SU-DHL-6 (cell line): Measurements from ENCODE around the gene ARL6IP5.

Experiments used
- H2AFZ ChIP-seq: fragments of 200-600 bp; sonication (generic); 2 replicates; pipeline ENCODE4 v1.6.1; 2014; ENCODE audit warnings: low read depth, mild to moderate bottlenecking, moderate library complexity, mixed read lengths, antibody characterized with exemption, low read length; ENCODE audit not compliant: severe bottlenecking
- H3F3A ChIP-seq: fragments of 200-600 bp; shearing (Covaris generic); 2 replicates; pipeline ENCODE4 v1.6.0; 2016; ENCODE audit warnings: antibody characterized with exemption, mild to moderate bottlenecking; ENCODE audit not compliant: insufficient read depth
- H3K27ac ChIP-seq: fragments of 200-600 bp; sonication (generic); 2 replicates; pipeline ENCODE4 v1.5.1; 2016; ENCODE audit warnings: low read depth, mild to moderate bottlenecking, low read length, moderate library complexity, mixed read lengths
- H3K27me3 ChIP-seq: fragments of 200-600 bp; sonication (generic), shearing (Covaris generic); 2 replicates; pipeline ENCODE4 v1.6.0; 2014; ENCODE audit warnings: mild to moderate bottlenecking, low read length
- H3K36me3 ChIP-seq: fragments of 200-600 bp; sonication (generic); 2 replicates; pipeline ENCODE4 v1.6.1; 2014; ENCODE audit warnings: mild to moderate bottlenecking, low read length, mixed read lengths
- H3K4me2 ChIP-seq: fragments of 300-600, 200-600 bp; shearing (Covaris generic), sonication (generic); 2 replicates; pipeline ENCODE4 v1.6.0; 2014; ENCODE audit warnings: low read length, low read depth, mild to moderate bottlenecking; ENCODE audit not compliant: poor library complexity, severe bottlenecking
- H3K4me3 ChIP-seq: fragments of 200-600 bp; sonication (generic); 2 replicates; pipeline ENCODE4 v1.5.1; 2014; ENCODE audit warnings: antibody characterized with exemption, low read length, mild to moderate bottlenecking, mixed read lengths; ENCODE audit not compliant: insufficient read depth, poor library complexity, severe bottlenecking
- H3K79me2 ChIP-seq: fragments of 200-600 bp; sonication (generic); 2 replicates; pipeline ENCODE4 v1.6.1; 2014; ENCODE audit warnings: mild to moderate bottlenecking, low read length, moderate library complexity; ENCODE audit not compliant: insufficient read depth
- H3K9ac ChIP-seq: fragments of 200-600 bp; sonication (generic); 2 replicates; pipeline ENCODE4 v1.7.0; 2014; ENCODE audit warnings: mild to moderate bottlenecking, low read length
- H3K9me2 ChIP-seq: fragments of 200-600 bp; sonication (generic); replicated peaks from 2 replicates; pipeline ENCODE4 v1.6.1; 2014; ENCODE audit warnings: low read length; ENCODE audit not compliant: insufficient read depth
- H3K9me3 ChIP-seq: fragments of 200-600 bp; sonication (generic); 2 replicates; pipeline ENCODE4 v1.6.1; 2014; ENCODE audit warnings: low read length, mixed read lengths; ENCODE audit not compliant: insufficient read depth
- H4K20me1 ChIP-seq: fragments of 200-600 bp; sonication (generic); 2 replicates; pipeline ENCODE4 v1.6.1; 2014; ENCODE audit warnings: low read depth, mild to moderate bottlenecking, antibody characterized with exemption, low read length, moderate library complexity, mixed read lengths
- CTCF ChIP-seq: fragments of 200-600 bp; sonication (generic); IDR thresholded peaks from one replicate; pipeline ENCODE4 v1.5.1; 2017; ENCODE audit warnings: antibody characterized with exemption, mild to moderate bottlenecking, low read length, moderate library complexity; ENCODE audit not compliant: insufficient read depth, poor library complexity, severe bottlenecking
- EZH2phosphoT487 ChIP-seq: fragments of 200-600 bp; sonication (generic), shearing (Covaris generic); conservative IDR thresholded peaks from 2 replicates; pipeline ENCODE4 v1.6.1; 2018; ENCODE audit warnings: mild to moderate bottlenecking, antibody characterized with exemption, low read length, moderate library complexity, mixed read lengths

ARL6IP5 gene

GRCh38 chr3:69065318-69065964 lies 19.3 kb upstream of the ARL6IP5 start:
- no peaks in the 10 kb centered on the region for H3F3A ChIP-seq
- no peak overlapping the region for H3K4me3 ChIP-seq
- H3K27ac ChIP-seq: no peak overlapping the region
- H4K20me1 ChIP-seq: no peaks in the 10 kb centered on the region
- H3K79me2 ChIP-seq: no peaks in the 10 kb centered on the region; the same call in none of the 2 replicates
- H3K27me3 ChIP-seq: no peaks in the 10 kb centered on the region
- H3K4me2 ChIP-seq: no peak overlapping the region
- no peaks in the 10 kb centered on the region for H3K9me2 ChIP-seq
- H3K9ac ChIP-seq: no peak overlapping the region
- TF ChIP-seq CTCF (no peak), EZH2phosphoT487 (no peak)
- H3K9me3 ChIP-seq: no peaks in the 10 kb centered on the region
- no peak overlapping the region for H2AFZ ChIP-seq
- H3K36me3 ChIP-seq: peaks cover 49% of the 10 kb centered on the region

- no peak overlapping the region for H3K4me3 ChIP-seq
- no peaks in the 10 kb centered on the region for H3K9me3 ChIP-seq
- H3K9ac ChIP-seq: no peak overlapping the region
- H3K27ac ChIP-seq: no peak overlapping the region
- peaks cover 46% of the 10 kb centered on the region for H3K36me3 ChIP-seq
- no peaks in the 10 kb centered on the region for H3F3A ChIP-seq
- no peaks in the 10 kb centered on the region; the same call in none of the 2 replicates for H3K79me2 ChIP-seq
- H2AFZ ChIP-seq: no peak overlapping the region
- H3K9me2 ChIP-seq: no peaks in the 10 kb centered on the region
- H4K20me1 ChIP-seq: no peaks in the 10 kb centered on the region
- H3K27me3 ChIP-seq: no peaks in the 10 kb centered on the region
- no peak overlapping the region for H3K4me2 ChIP-seq
- no peak for TF ChIP-seq EZH2phosphoT487
- no peak for TF ChIP-seq CTCF
Observed at GRCh38 chr3:69066121-69066520, 18.6 kb upstream of the ARL6IP5 start.

- TF ChIP-seq CTCF (no peak), EZH2phosphoT487 (no peak)
Observed at GRCh38 chr3:69072928-69073327, 11.8 kb upstream of the ARL6IP5 start.

More at GRCh38 chr3:69072928-69073327, 11.8 kb upstream of the ARL6IP5 start:
- H3K4me3 ChIP-seq: no peak overlapping the region
- peaks cover 18% of the 10 kb centered on the region for H3K36me3 ChIP-seq
- H3K27me3 ChIP-seq: no peaks in the 10 kb centered on the region
- no peak overlapping the region for H2AFZ ChIP-seq
- no peaks in the 10 kb centered on the region for H3F3A ChIP-seq
- no peak overlapping the region for H3K4me2 ChIP-seq
- H3K79me2 ChIP-seq: peaks cover 59% of the 10 kb centered on the region
- H4K20me1 ChIP-seq: no peaks in the 10 kb centered on the region
- H3K9ac ChIP-seq: no peak overlapping the region
- H3K27ac ChIP-seq: no peak overlapping the region
- H3K9me2 ChIP-seq: no peaks in the 10 kb centered on the region
- H3K9me3 ChIP-seq: no peaks in the 10 kb centered on the region
